ENCODE data around the gene MBOAT1.

MBOAT1 gene

GRCh38 chr6:20068421-20068988, 143.8 kb downstream of the MBOAT1 start:
- POLR2A ChIA-PET, result no interaction called here
- H3K9me3 ChIP-seq (ENCODE audit: control insufficient read depth, insufficient read depth, low read depth, low read length), result no peaks in the 10 kb centered on the region
- H3K36me3 ChIP-seq (ENCODE audit: control insufficient read depth in 2 of 2, insufficient read depth in 1 of 2, low read length in 2 of 2), result no peaks in the 10 kb centered on the region
- H3K27ac ChIP-seq (ENCODE audit: extremely low read depth, low read depth, low read length), result no peak overlapping the region
- TF ChIP-seq BCL6B (tag by site-specific recombination; IDR thresholded peaks at IDR 0.05) (no peak), ZNF146 (tag by site-specific recombination; IDR thresholded peaks at IDR 0.05) (no peak), ZNF785 (tag by site-specific recombination; IDR thresholded peaks at IDR 0.05) (no peak), SCRT1 (tag by site-specific recombination; IDR thresholded peaks at IDR 0.05; ENCODE audit: borderline replicate concordance) (no peak), ZNF280C (tag by site-specific recombination; IDR thresholded peaks at IDR 0.05) (no peak), ZNF521 (tag by site-specific recombination; IDR thresholded peaks at IDR 0.05) (no peak), ZNF138 (tag by site-specific recombination; IDR thresholded peaks at IDR 0.05; ENCODE audit: borderline replicate concordance) (no peak), KLF1 (tag by site-specific recombination; IDR thresholded peaks at IDR 0.05) (no peak), ZNF654 (tag by site-specific recombination; IDR thresholded peaks at IDR 0.05; ENCODE audit: low read depth) (no peak), ZFP3 (tag by site-specific recombination; IDR thresholded peaks at IDR 0.05; ENCODE audit: low read depth) (no peak), PATZ1 (tag by site-specific recombination; IDR thresholded peaks at IDR 0.05) (no peak), ZNF292 (tag by site-specific recombination; IDR thresholded peaks at IDR 0.05; ENCODE audit: borderline replicate concordance, low read depth) (no peak), EGR2 (tag by site-specific recombination; IDR thresholded peaks at IDR 0.05; ENCODE audit: low read depth) (no peak), ZNF335 (tag by site-specific recombination; conservative IDR thresholded peaks at IDR 0.05) (no peak), RBAK (tag by site-specific recombination; IDR thresholded peaks at IDR 0.05) (no peak), ZNF548 (tag by site-specific recombination; IDR thresholded peaks at IDR 0.05) (no peak), TSHZ1 (tag by site-specific recombination; IDR thresholded peaks at IDR 0.05; ENCODE audit: borderline replicate concordance) (no peak), ZNF629 (tag by site-specific recombination; IDR thresholded peaks at IDR 0.05) (no peak), ZNF585B (tag by site-specific recombination; IDR thresholded peaks at IDR 0.05) (no peak)
- TF ChIP-seq, protein P1, sequence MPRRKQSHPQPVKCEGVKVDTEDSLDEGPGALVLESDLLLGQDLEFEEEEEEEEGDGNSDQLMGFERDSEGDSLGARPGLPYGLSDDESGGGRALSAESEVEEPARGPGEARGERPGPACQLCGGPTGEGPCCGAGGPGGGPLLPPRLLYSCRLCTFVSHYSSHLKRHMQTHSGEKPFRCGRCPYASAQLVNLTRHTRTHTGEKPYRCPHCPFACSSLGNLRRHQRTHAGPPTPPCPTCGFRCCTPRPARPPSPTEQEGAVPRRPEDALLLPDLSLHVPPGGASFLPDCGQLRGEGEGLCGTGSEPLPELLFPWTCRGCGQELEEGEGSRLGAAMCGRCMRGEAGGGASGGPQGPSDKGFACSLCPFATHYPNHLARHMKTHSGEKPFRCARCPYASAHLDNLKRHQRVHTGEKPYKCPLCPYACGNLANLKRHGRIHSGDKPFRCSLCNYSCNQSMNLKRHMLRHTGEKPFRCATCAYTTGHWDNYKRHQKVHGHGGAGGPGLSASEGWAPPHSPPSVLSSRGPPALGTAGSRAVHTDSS (tag by site-specific recombination; IDR thresholded peaks at IDR 0.05), result no peak
- H3K4me1 ChIP-seq (ENCODE audit: control insufficient read depth, insufficient read depth, low read length), result no peaks in the 10 kb centered on the region
- CTCF ChIA-PET, result interaction anchor here (0.6 to 2.4 kb wide), 6 partner anchors 12 to 349 kb away, joined by 3 to 13 read pairs (median 4); no protein-coding TSS in a partner anchor
- no peak overlapping the region for H3K4me3 ChIP-seq (ENCODE audit: low read depth, low read length)

Measured in HEK293 (cell line).